Left ventricle myocardium inferior (tissue), 1 donor: ENCODE data around the gene CAPZA1. TPM values are rescaled to one million over a fixed set of nuclear protein-coding genes. Genes with fewer than 3 reads are reported as not detected.

Source experiments
- DNase-seq: peaks from one replicate; pipeline ENCODE4 v3.0.0-alpha.2; 2020
- H3K27ac ChIP-seq: fragments of 200-600 bp; replicated peaks from 2 replicates; pipeline ENCODE4 v1.8.0; 2021
- H3K27me3 ChIP-seq: fragments of 200-600 bp; 2 replicates; pipeline ENCODE4 v1.8.0; 2021; ENCODE audit warnings: low read depth
- H3K36me3 ChIP-seq: fragments of 200-600 bp; 2 replicates; pipeline ENCODE4 v1.8.0; 2021
- H3K4me1 ChIP-seq: fragments of 200-600 bp; 2 replicates; pipeline ENCODE4 v1.8.0; 2021
- H3K4me3 ChIP-seq: fragments of 200-600 bp; 2 replicates; pipeline ENCODE4 v1.8.0; 2021; ENCODE audit warnings: mild to moderate bottlenecking, moderate library complexity
- H3K9me3 ChIP-seq: fragments of 200-600 bp; replicated peaks from 2 replicates; pipeline ENCODE4 v1.8.0; 2021
- intact Hi-C: fragments of 100-400 bp; cut with micrococcal nuclease; formaldehyde crosslinking; loops from one replicate; pipeline ENCODE4 v1.11.0; 2022
- total RNA-seq: library from RNA; stranded (reverse); fragmentation: NEBNext Ultra II Directional; extraction: Animal tissue kit (Norgen Biotek cat#: 25700); gene quantifications from one replicate; pipeline ENCODE4 v1.2.1, GENCODE V29; 2021
- TF ChIP-seq, protein P1 (sequence below): fragments of 200-600 bp; IDR thresholded peaks from 2 replicates; pipeline ENCODE4 v1.8.0; 2021; ENCODE audit warnings: antibody characterized with exemption, mild to moderate bottlenecking, borderline replicate concordance
- donor health status: DM: no; HTN: yes; CAD: no; lungs with severe emphysema.

The CAPZA1 gene
- total RNA-seq, 1 donor from 2014 or later, result 24.6 TPM

GRCh38 chr1:112710586-112710985 lies 91.0 kb downstream of the CAPZA1 start:
- H3K36me3 ChIP-seq, result no peaks in the 10 kb centered on the region
- no peak overlapping the region for H3K27ac ChIP-seq
- intact Hi-C loops, result no loop called here
- no peaks in the 10 kb centered on the region for H3K27me3 ChIP-seq
- no peaks in the 10 kb centered on the region for H3K9me3 ChIP-seq
- H3K4me1 ChIP-seq, result peaks cover 37% of the 10 kb centered on the region
- TF ChIP-seq, protein P1, sequence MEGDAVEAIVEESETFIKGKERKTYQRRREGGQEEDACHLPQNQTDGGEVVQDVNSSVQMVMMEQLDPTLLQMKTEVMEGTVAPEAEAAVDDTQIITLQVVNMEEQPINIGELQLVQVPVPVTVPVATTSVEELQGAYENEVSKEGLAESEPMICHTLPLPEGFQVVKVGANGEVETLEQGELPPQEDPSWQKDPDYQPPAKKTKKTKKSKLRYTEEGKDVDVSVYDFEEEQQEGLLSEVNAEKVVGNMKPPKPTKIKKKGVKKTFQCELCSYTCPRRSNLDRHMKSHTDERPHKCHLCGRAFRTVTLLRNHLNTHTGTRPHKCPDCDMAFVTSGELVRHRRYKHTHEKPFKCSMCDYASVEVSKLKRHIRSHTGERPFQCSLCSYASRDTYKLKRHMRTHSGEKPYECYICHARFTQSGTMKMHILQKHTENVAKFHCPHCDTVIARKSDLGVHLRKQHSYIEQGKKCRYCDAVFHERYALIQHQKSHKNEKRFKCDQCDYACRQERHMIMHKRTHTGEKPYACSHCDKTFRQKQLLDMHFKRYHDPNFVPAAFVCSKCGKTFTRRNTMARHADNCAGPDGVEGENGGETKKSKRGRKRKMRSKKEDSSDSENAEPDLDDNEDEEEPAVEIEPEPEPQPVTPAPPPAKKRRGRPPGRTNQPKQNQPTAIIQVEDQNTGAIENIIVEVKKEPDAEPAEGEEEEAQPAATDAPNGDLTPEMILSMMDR, result no peak
- no peak overlapping the region for H3K4me3 ChIP-seq
- DNase-seq, result no peak

DNA sequence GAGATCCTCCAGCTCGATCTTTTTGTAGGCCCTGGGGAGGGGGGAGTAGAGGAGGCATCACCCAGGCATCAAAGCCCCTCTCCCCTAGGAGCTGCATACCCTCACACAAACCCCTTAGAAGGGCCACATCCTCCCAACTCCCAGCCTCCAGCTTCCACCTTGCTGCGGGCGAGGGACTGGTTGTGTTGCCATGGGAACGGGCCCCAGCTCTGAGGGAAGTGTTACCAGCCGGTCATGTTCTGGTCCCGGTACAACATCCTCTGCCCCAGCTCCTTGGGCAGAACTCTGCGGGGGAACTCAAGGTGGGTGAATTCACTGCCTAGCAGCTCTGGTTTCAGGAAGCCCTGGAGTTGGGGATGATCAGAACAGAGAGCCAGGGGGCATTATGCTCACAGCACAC lies 91.4 kb downstream of the CAPZA1 start:
- Histone ChIP-seq H3K27ac (no peak overlapping the region), H3K27me3 (no peaks in the 10 kb centered on the region), H3K4me1 (peaks cover 37% of the 10 kb centered on the region), H3K36me3 (no peaks in the 10 kb centered on the region), H3K4me3 (no peak overlapping the region), H3K9me3 (no peaks in the 10 kb centered on the region)
- TF ChIP-seq, protein P1, result no peak
- intact Hi-C loops, result no loop called here
- no peak for DNase-seq

DNA sequence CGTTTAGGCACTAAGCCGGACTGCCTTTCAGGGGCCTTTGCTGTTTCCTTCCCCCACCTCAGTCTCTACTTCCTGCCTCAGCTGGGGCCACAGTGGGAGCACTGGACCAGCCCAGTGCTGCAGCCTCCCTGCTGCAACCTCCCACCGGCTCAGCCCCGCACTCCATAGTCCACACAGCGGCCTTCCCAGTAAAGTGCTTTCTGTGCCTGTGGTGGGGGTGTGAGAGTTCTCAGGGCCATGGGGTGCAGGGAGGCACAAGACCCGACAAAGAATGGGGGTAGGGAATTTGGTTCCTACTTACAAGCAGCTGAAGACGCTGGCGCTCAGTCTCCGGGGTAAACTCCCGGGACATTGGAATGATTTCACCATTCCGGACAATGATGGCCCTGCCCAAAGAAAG lies 92.0 kb downstream of the CAPZA1 start:
- H3K9me3 ChIP-seq, result no peaks in the 10 kb centered on the region
- no peak overlapping the region for H3K4me3 ChIP-seq
- no peaks in the 10 kb centered on the region for H3K36me3 ChIP-seq
- intact Hi-C loops, result no loop called here
- no peak for DNase-seq
- no peak overlapping the region for H3K27ac ChIP-seq
- H3K27me3 ChIP-seq, result no peaks in the 10 kb centered on the region
- peaks cover 34% of the 10 kb centered on the region for H3K4me1 ChIP-seq
- TF ChIP-seq, protein P1, result no peak

GRCh38 chr1:112712191-112712590 lies 92.6 kb downstream of the CAPZA1 start:
- H3K4me3 ChIP-seq, result no peak overlapping the region
- no peak overlapping the region for H3K27ac ChIP-seq
- DNase-seq, result no peak
- H3K27me3 ChIP-seq, result no peaks in the 10 kb centered on the region
- H3K4me1 ChIP-seq, result peaks cover 32% of the 10 kb centered on the region
- intact Hi-C loops, result no loop called here
- TF ChIP-seq, protein P1, result no peak
- no peaks in the 10 kb centered on the region for H3K36me3 ChIP-seq
- H3K9me3 ChIP-seq, result no peaks in the 10 kb centered on the region

DNA sequence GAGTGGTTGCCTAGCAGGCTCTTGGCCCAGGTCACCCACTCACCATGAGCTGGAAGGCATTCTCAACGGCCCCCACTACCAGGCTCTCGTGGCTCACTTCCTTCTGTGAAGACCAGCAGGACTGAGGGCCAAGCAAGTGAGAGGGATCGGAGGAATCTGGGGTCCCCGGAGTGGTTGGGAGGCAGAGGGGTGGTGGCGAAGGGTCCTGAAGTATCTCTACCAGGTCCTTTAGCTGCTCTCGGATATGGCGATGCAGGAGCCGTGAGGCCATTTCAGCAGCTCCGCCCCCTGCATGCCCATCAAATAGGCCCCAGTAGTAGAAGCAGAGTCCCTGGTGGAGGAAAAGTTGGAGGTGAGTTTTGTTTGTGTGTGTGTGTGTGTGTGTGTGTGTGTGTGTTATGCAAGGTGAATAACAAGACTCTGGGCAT lies 93.1 kb downstream of the CAPZA1 start:
- no peaks in the 10 kb centered on the region for H3K36me3 ChIP-seq
- H3K4me1 ChIP-seq, result peaks cover 28% of the 10 kb centered on the region
- no peak overlapping the region for H3K27ac ChIP-seq
- H3K27me3 ChIP-seq, result no peaks in the 10 kb centered on the region
- H3K4me3 ChIP-seq, result no peak overlapping the region
- intact Hi-C loops, result no loop called here
- TF ChIP-seq, protein P1, result no peak
- no peaks in the 10 kb centered on the region for H3K9me3 ChIP-seq
- no peak for DNase-seq
